Measurements from ENCODE around the gene MORN3. TPM values are rescaled to one million over a fixed set of nuclear protein-coding genes. Genes with fewer than 3 reads are reported as not detected.

The MORN3 gene
- total and polyA plus RNA-seq, 2 of the 4 experiments (the other 2 are of a cell fraction) = 0.18 to 0.22 TPM

DNA sequence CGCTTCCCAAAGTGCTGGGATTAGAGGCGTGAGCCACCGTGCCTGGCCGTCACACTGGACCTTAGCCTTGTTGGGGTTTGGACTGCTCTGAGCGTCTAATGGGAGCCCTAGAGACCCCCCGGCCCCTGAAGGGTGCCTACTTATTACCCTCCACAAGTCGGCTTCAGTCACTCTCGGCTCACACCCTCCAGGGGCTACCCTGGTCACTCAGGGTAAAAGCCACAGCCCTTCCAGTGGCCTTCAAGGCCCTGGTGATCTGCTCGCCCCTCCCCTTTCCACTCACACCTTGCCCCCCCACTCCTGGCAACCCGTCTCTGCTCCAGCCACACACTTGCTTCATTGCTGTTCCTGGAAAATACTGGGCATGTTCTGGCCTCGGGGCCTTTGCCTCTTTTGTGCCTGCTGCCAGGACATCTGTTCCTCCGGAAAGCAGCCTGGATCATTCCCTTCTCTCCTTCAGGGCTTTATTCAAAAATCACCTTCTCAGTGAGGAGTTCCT, 3.6 kb upstream of the MORN3 start:
- no peak overlapping the region for H2BK20ac ChIP-seq (ENCODE audit: low read depth, low read length)
- no peak overlapping the region for H3K23ac ChIP-seq (ENCODE audit: low read depth, low read length)
- dilution Hi-C loops (cut with HindIII; ENCODE audit: low sequenced_read_pairs, unreplicated experiment) = no loop called here
- POLR2A ChIA-PET (ENCODE audit: unreplicated experiment) = no interaction called here
- H3K4ac ChIP-seq (ENCODE audit: low read depth, low read length) = no peak overlapping the region
- H3K4me2 ChIP-seq (ENCODE audit: low read depth, low read length) = no peak overlapping the region
- no TSS peak for BruUV-seq (replicated peaks)
- 55% methylated on average over 6 of the region's 12 CpGs; no CpG with 5 or more reads in 1 of the 2 experiments for WGBS, 2 experiments (ENCODE audit: extremely low coverage in 2 of 2, insufficient read length in 1 of 2)
- in situ Hi-C loops (cut with MboI; ENCODE audit: low sequenced_read_pairs) = no loop called here
- no peak overlapping the region for H4K91ac ChIP-seq (ENCODE audit: insufficient read depth, low read depth, low read length)
- no peaks in the 10 kb centered on the region for H3K9me3 ChIP-seq (ENCODE audit: control insufficient read depth, insufficient read depth, low read length)
- no peak overlapping the region for H3K14ac ChIP-seq (replicated peaks; ENCODE audit: low read depth, low read length)
- peaks cover 3% of the 10 kb centered on the region for H3K4me1 ChIP-seq (ENCODE audit: control insufficient read depth, insufficient read depth, low read length)
- peak overlapping the region; percentile 91 for H2AFZ ChIP-seq (replicated peaks; ENCODE audit: low read length, poor library complexity)
- H3K9me1 ChIP-seq (ENCODE audit: insufficient read depth, low read length) = 0 out of 2 replicates have a peak, but pooled peaks cover 4% of the 10 kb centered on the region
- CTCF ChIA-PET = no interaction called here
- H3K9ac ChIP-seq (ENCODE audit: low read depth, low read length) = no peak overlapping the region
- H3K79me1 ChIP-seq (ENCODE audit: low read depth in 1 of 2, low read length in 2 of 2) = no peaks in the 10 kb centered on the region
- no peak overlapping the region for H4K5ac ChIP-seq (ENCODE audit: low read depth, low read length)
- H2BK15ac ChIP-seq (ENCODE audit: low read depth, low read length) = no peak overlapping the region
- intact Hi-C loops (cut with micrococcal nuclease) = loop anchor here (5.0 kb wide), 1 partner anchor 46 kb away; the partner anchor contains the start of gene ORAI1
- H2AK9ac ChIP-seq (replicated peaks; ENCODE audit: low read depth, low read length, poor library complexity) = peak overlapping the region; percentile 5
- H4K20me1 ChIP-seq (ENCODE audit: insufficient read depth, low read length) = no peaks in the 10 kb centered on the region
- H3K36me3 ChIP-seq (ENCODE audit: control insufficient read depth, insufficient read depth, low read length) = no peaks in the 10 kb centered on the region
- TF ChIP-seq MAZ (IDR thresholded peaks at IDR 0.05; ENCODE audit: borderline replicate concordance, low read depth, low read length) = no peak
- TF ChIP-seq CEBPB (IDR thresholded peaks at IDR 0.05; ENCODE audit: low read depth, low read length) = no peak
- TF ChIP-seq ELK1 (IDR thresholded peaks at IDR 0.05; ENCODE audit: borderline replicate concordance, low read depth, low read length) = no peak
- TF ChIP-seq, protein P1, sequence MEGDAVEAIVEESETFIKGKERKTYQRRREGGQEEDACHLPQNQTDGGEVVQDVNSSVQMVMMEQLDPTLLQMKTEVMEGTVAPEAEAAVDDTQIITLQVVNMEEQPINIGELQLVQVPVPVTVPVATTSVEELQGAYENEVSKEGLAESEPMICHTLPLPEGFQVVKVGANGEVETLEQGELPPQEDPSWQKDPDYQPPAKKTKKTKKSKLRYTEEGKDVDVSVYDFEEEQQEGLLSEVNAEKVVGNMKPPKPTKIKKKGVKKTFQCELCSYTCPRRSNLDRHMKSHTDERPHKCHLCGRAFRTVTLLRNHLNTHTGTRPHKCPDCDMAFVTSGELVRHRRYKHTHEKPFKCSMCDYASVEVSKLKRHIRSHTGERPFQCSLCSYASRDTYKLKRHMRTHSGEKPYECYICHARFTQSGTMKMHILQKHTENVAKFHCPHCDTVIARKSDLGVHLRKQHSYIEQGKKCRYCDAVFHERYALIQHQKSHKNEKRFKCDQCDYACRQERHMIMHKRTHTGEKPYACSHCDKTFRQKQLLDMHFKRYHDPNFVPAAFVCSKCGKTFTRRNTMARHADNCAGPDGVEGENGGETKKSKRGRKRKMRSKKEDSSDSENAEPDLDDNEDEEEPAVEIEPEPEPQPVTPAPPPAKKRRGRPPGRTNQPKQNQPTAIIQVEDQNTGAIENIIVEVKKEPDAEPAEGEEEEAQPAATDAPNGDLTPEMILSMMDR (conservative IDR thresholded peaks at IDR 0.05; ENCODE audit: low read depth, low read length) = no peak
- TF ChIP-seq NFE2L2 (IDR thresholded peaks at IDR 0.05; ENCODE audit: low read depth, low read length) = no peak
- TF ChIP-seq BHLHE40 (IDR thresholded peaks at IDR 0.05; ENCODE audit: low read depth, low read length) = no peak
- no peak overlapping the region for H3K27ac ChIP-seq (ENCODE audit: insufficient read depth, low read length)
- no peak overlapping the region for H3K4me3 ChIP-seq (ENCODE audit: insufficient read depth, low read depth, low read length)
- H2AK5ac ChIP-seq (ENCODE audit: low read depth, low read length) = no peak overlapping the region
- DNase-seq (no peak), ATAC-seq (ENCODE audit: low read depth) (no peak)
- H4K8ac ChIP-seq (ENCODE audit: low read depth in 2 of 2, low read length in 2 of 2) = peak overlapping the region in 1 of 2 experiments; percentile 56; a peak in 2 of 4 replicates
- no peak overlapping the region for H2BK120ac ChIP-seq (ENCODE audit: low read depth, low read length)
- no peaks in the 10 kb centered on the region for H3K27me3 ChIP-seq (ENCODE audit: control insufficient read depth, insufficient read depth, low read length)
- no peak overlapping the region for H3K18ac ChIP-seq (ENCODE audit: low read depth, low read length)
- H3K56ac ChIP-seq (ENCODE audit: extremely low read depth, insufficient read depth, low read length) = no peak overlapping the region
- no peak overlapping the region for H2BK5ac ChIP-seq (ENCODE audit: low read depth, low read length, poor library complexity, severe bottlenecking)

Measured in IMR-90 (cell line).